GM12878 (cell line): ENCODE results near the gene RAB32. TPM values are rescaled to one million over a fixed set of nuclear protein-coding genes. Genes with fewer than 3 reads are reported as not detected.

Experiments
- ATAC-seq: fragments of 200-7000 bp; cut with Tn5 transposase; 3 replicates; pipeline ENCODE4 v1.9.1; 2020; ENCODE audit warnings: mild to moderate bottlenecking, moderate library complexity
- Bru-seq: library from RNA; stranded (reverse); fragments of 400-500 nt; gene quantifications from one replicate; lab custom pipeline; 2021; lab: Mats Ljungman, UMichigan
- BruChase-seq, 2 experiments: library from RNA; stranded (reverse); fragments of 400-500 nt; gene quantifications; one replicate each; lab custom pipeline; 2021; lab: Mats Ljungman, UMichigan
- BruUV-seq: library from RNA; stranded (reverse); fragments of 400-500 nt; replicated peaks from 2 replicates; lab custom pipeline; 2021; lab: Mats Ljungman, UMichigan
- CTCF ChIA-PET: fragments of 300-600 bp; sonication (Branson Sonifier 250); formaldehyde crosslinking; extraction: SDS; loops from one replicate; lab custom pipeline; 2021; ENCODE audit warnings: inconsistent platforms; lab: Yijun Ruan, JAX
- POLR2A ChIA-PET: fragments of 350-600 bp; formaldehyde crosslinking; extraction: SDS; loops from one replicate; lab custom pipeline; 2021; ENCODE audit warnings: inconsistent platforms; lab: Charles Lee
- RAD21 ChIA-PET: fragments of 300-600 bp; sonication (Branson Sonifier 250); formaldehyde crosslinking; loops from one replicate; lab custom pipeline; 2023; ENCODE audit warnings: antibody characterized with exemption; ENCODE audit not compliant: unreplicated experiment; lab: Charles Lee
- SMC1A ChIA-PET: fragments of 300-600 bp; sonication (Branson Sonifier 250); formaldehyde crosslinking; loops from one replicate; lab custom pipeline; 2023; ENCODE audit not compliant: unreplicated experiment, uncharacterized antibody; lab: Charles Lee
- DNase-seq: peaks from one replicate; pipeline ENCODE4 v3.0.0-alpha.2; 2011; ENCODE audit warnings: low read depth, low spot score
- FAIRE-seq: peaks from 3 replicates; lab custom pipeline; 2011; peaks lifted over from hg19 to GRCh38; lab: Jason Lieb, UNC
- H2AFZ ChIP-seq: 2 replicates; pipeline ENCODE4 v1.6.0; 2011; ENCODE audit warnings: low read depth, low read length, control low read depth; ENCODE audit not compliant: control insufficient read depth
- H3K27ac ChIP-seq: 2 replicates; pipeline ENCODE4 v1.5.1; 2011; ENCODE audit warnings: control low read depth; ENCODE audit not compliant: control insufficient read depth, insufficient read depth
- H3K27me3 ChIP-seq, 2 experiments: replicated peaks in 1 of 2; 2 replicates each; pipeline versions ENCODE4 v1.6.0 to v1.6.1; 2011; ENCODE audit warnings: low read length in 1 of 2; ENCODE audit not compliant: control insufficient read depth in 2 of 2, insufficient read depth in 2 of 2
- H3K36me3 ChIP-seq, 2 experiments: 2 replicates each; pipeline ENCODE4 v1.5.1; 2011; ENCODE audit warnings: low read length in 1 of 2; ENCODE audit not compliant: control insufficient read depth in 2 of 2, insufficient read depth in 2 of 2
- H3K4me1 ChIP-seq: 2 replicates; pipeline ENCODE4 v1.6.1; 2011; ENCODE audit warnings: mild to moderate bottlenecking, low read length, moderate library complexity, mixed read lengths; ENCODE audit not compliant: control insufficient read depth, insufficient read depth
- H3K4me2 ChIP-seq: 2 replicates; pipeline ENCODE4 v1.6.0; 2011; ENCODE audit warnings: control low read depth; ENCODE audit not compliant: control insufficient read depth, insufficient read depth
- H3K4me3 ChIP-seq: fragments of 200-600 bp; sonication (generic); 2 replicates; pipeline ENCODE4 v1.5.1; 2016
- H3K79me2 ChIP-seq: 2 replicates; pipeline ENCODE4 v1.6.0; 2011; ENCODE audit warnings: low read length; ENCODE audit not compliant: control insufficient read depth, insufficient read depth
- H3K9ac ChIP-seq: 2 replicates; pipeline ENCODE4 v1.8.0; 2011; ENCODE audit warnings: low read length, control low read depth, mixed read lengths; ENCODE audit not compliant: control insufficient read depth, insufficient read depth
- H3K9me3 ChIP-seq: replicated peaks from 3 replicates; pipeline ENCODE4 v1.5.1; 2011; ENCODE audit warnings: mild to moderate bottlenecking, low read length; ENCODE audit not compliant: control insufficient read depth, insufficient read depth
- H4K20me1 ChIP-seq: 2 replicates; pipeline ENCODE4 v1.6.0; 2011; ENCODE audit not compliant: control insufficient read depth, insufficient read depth
- FOS ChIP-seq: IDR thresholded peaks from 3 replicates; pipeline ENCODE4 v1.6.1; 2011; ENCODE audit warnings: borderline replicate concordance; ENCODE audit not compliant: insufficient read length; ENCODE audit errors: extremely low read depth
- LARP7 ChIP-seq: fragments of 450-650 bp; IDR thresholded peaks from 2 replicates; pipeline ENCODE4 v1.6.1; 2017; ENCODE audit warnings: mild to moderate bottlenecking
- MTA2 ChIP-seq: fragments of 450-650 bp; IDR thresholded peaks from 2 replicates; pipeline ENCODE4 v1.6.1; 2016; ENCODE audit warnings: low read depth, mild to moderate bottlenecking, moderate library complexity
- RCOR1 ChIP-seq: conservative IDR thresholded peaks from 2 replicates; pipeline ENCODE4 v1.6.1; 2012; ENCODE audit warnings: low read depth, low read length, improper control_type of control experiment
- RFX5 ChIP-seq: IDR thresholded peaks from 2 replicates; pipeline ENCODE4 v1.6.1; 2011; ENCODE audit warnings: low read depth, low read length, improper control_type of control experiment
- SUZ12 ChIP-seq: fragments of 200-600 bp; sonication (generic); IDR thresholded peaks from one replicate; pipeline ENCODE4 v1.6.1; 2018; ENCODE audit warnings: antibody characterized with exemption, mild to moderate bottlenecking; ENCODE audit not compliant: unreplicated experiment
- TCF12 ChIP-seq: IDR thresholded peaks from 2 replicates; pipeline ENCODE4 v1.6.1; 2011; ENCODE audit warnings: low read depth, mild to moderate bottlenecking, low read length
- ZZZ3 ChIP-seq: IDR thresholded peaks from 2 replicates; pipeline ENCODE4 v1.6.1; 2011; ENCODE audit warnings: low read depth; ENCODE audit not compliant: control insufficient read depth, insufficient read length
- WGBS: methylation state at CpG from one replicate; pipeline ENCODE4 v1.1.6; 2016; ENCODE audit warnings: low lambda C conversion rate; ENCODE audit not compliant: insufficient replicate concordance, insufficient coverage; ENCODE audit errors: missing lambda C conversion rate; 5-methylcytosine and 5-hydroxymethylcytosine counted together
- in situ Hi-C: fragments of 300-500 bp; cut with MboI; formaldehyde crosslinking; loops from 9 replicates; pipeline ENCODE4 v1.14.3; 2018; ENCODE audit warnings: mixed read lengths
- intact Hi-C: fragments of 100-400 bp; cut with micrococcal nuclease; formaldehyde crosslinking; loops from one replicate; pipeline ENCODE4 v1.14.2; 2022; ENCODE audit not compliant: unreplicated experiment
- long read RNA-seq, 2 experiments: library from polyadenylated mRNA; unstranded; transcript quantifications; one replicate each; pipeline ENCODE4 v2.0.0, GENCODE V29; 2019 to 2020
- polyA minus RNA-seq, 3 experiments: library from RNA; depleted of rRNA, polyadenylated mRNA; stranded (reverse); fragments of >200 nt; gene quantifications; 2 replicates each; pipeline ENCODE4 v1.2.3, GENCODE V29; 2011
- polyA plus RNA-seq, 11 experiments: library from polyadenylated mRNA; depleted of rRNA in 4 of 11; unstranded in 6 of 11; stranded (reverse) in 5 of 11; fragments of >200 nt; fragmentation: Nextera tagmentation in 4 of 11; fragmentation: Illumina TruSeq in 1 of 11; extraction: Ambion mirVana in 4 of 11; extraction: Trizol in 1 of 11; gene quantifications; 1 replicate in 1 of 11; 2 replicates in 10 of 11; pipeline versions ENCODE4 v1.2.1 to v1.2.3, GENCODE V29; 2011 to 2016; ENCODE audit warnings: inconsistent platforms in 2 of 11, missing spikeins in 2 of 11, low read depth in 1 of 11
- total RNA-seq, 4 experiments: library from RNA; depleted of rRNA in 3 of 4; stranded (reverse); fragments of >200 nt in 3 of 4; fragmentation: Illumina TruSeq in 1 of 4; extraction: Trizol in 1 of 4; gene quantifications; 2 replicates each; pipeline versions ENCODE4 v1.2.1 to v1.2.3, GENCODE V29; 2013 to 2021
- TF ChIP-seq, protein P1 (sequence below): IDR thresholded peaks from 2 replicates; pipeline ENCODE4 v1.6.1; 2011; ENCODE audit warnings: low read depth, low read length, improper control_type of control experiment, borderline replicate concordance
- TF ChIP-seq, protein P2 (sequence below): fragments of 450-650 bp; IDR thresholded peaks from 2 replicates; pipeline ENCODE4 v1.6.1; 2017; ENCODE audit warnings: mild to moderate bottlenecking, moderate library complexity
- TF ChIP-seq, protein P3 (sequence below): IDR thresholded peaks from 2 replicates; pipeline ENCODE4 v1.6.1; 2011; ENCODE audit warnings: borderline replicate concordance, low read depth, mild to moderate bottlenecking, moderate library complexity, low read length; ENCODE audit not compliant: insufficient read depth, poor library complexity, severe bottlenecking

Gene RAB32
- not detected in 2 replicates for total RNA-seq (2013; cell fraction: nucleolus; rRNA removed)
- total RNA-seq (2014; rRNA removed) (not detected in 2 replicates), total RNA-seq (2014; rRNA removed; fragmentation: Illumina TruSeq; extraction: Trizol) (not detected in 2 replicates), total RNA-seq (2021) (not detected in 2 replicates), polyA plus RNA-seq (2011; rRNA removed) (0.39 and 0.50 TPM in 2 replicates), polyA plus RNA-seq (2014; fragmentation: Illumina TruSeq; extraction: Trizol) (not detected in 2 replicates), polyA plus RNA-seq (2014; fragmentation: Nextera tagmentation; extraction: Ambion mirVana) (not detected), polyA plus RNA-seq (2014; rRNA removed) (not detected in 2 replicates), polyA plus RNA-seq (2016; fragmentation: Nextera tagmentation; extraction: Ambion mirVana) (not detected), polyA minus RNA-seq (2011; rRNA and poly(A)+ RNA removed) (0.15 TPM in 1 of 2 replicates, not detected in the other), Bru-seq, nascent RNA (percentile 34 among the genes with signal in this experiment), BruChase-seq, experiment 1, labeled RNA remaining after a 6-hour chase (percentile 23 among the genes with signal in this experiment), BruChase-seq, experiment 2, labeled RNA remaining after a 2-hour chase (percentile 17 among the genes with signal in this experiment)
- 0.31 TPM for polyA plus RNA-seq (2011; ENCODE audit: low read depth)
- polyA plus RNA-seq (2011; cell fraction: cytosol; rRNA removed), result 0.25 and 0.39 TPM in 2 replicates
- polyA plus RNA-seq (2011; cell fraction: nucleus; rRNA removed), result 0.10 and 0.18 TPM in 2 replicates
- 0.60 and 0.76 TPM in 2 replicates for polyA plus RNA-seq (2012)
- not detected in 2 replicates for polyA minus RNA-seq (2011; cell fraction: cytosol; rRNA and poly(A)+ RNA removed)
- polyA minus RNA-seq (2011; cell fraction: nucleus; rRNA and poly(A)+ RNA removed), result 0.24 TPM in 1 of 2 replicates, not detected in the other
- long read RNA-seq, experiment 1, result 0 reads
- long read RNA-seq, experiment 2, result 0 reads

GRCh38 chr6:146543211-146543939, at the start of gene RAB32:
RAB32 (plus strand) TSS chr6:146543833; CDS start chr6:146543872, 39 bp downstream.
- no peaks in the 10 kb centered on the region for H3K4me1 ChIP-seq
- peak within 1 kb of the TSS; percentile 34 for H2AFZ ChIP-seq
- POLR2A ChIA-PET, result no interaction called here
- in situ Hi-C loops, result no loop called here
- no peaks in the 10 kb centered on the region for H3K36me3 ChIP-seq
- H3K4me3 ChIP-seq, result no peak within 1 kb of the TSS; the same call in 1 of the 2 replicates
- FAIRE-seq (no peak), DNase-seq (no peak), ATAC-seq (peak; percentile 97)
- RAD21 ChIA-PET, result no interaction called here
- no peaks in the 10 kb centered on the region for H3K9me3 ChIP-seq
- SMC1A ChIA-PET, result no interaction called here
- H3K27me3 ChIP-seq, result no peaks in the 10 kb centered on the region; a peak in 3 of 4 replicates
- H3K79me2 ChIP-seq, result no peaks in the 10 kb centered on the region
- intact Hi-C loops, result no loop called here
- H4K20me1 ChIP-seq, result no peaks in the 10 kb centered on the region
- CTCF ChIA-PET, result interaction anchor here (0.5 kb wide), 1 partner anchor 157 kb away, joined by 3 read pairs; no protein-coding TSS in a partner anchor
- H3K27ac ChIP-seq, result no peak within 1 kb of the TSS
- no TSS peak for BruUV-seq
- WGBS, result 20% methylated on average over 57 of the region's 86 CpGs
- no peak within 1 kb of the TSS; the same call in 1 of the 2 replicates for H3K9ac ChIP-seq
- H3K4me2 ChIP-seq, result peak within 1 kb of the TSS; percentile 60; the same call in 1 of the 2 replicates
- no peak for TF ChIP-seq ZZZ3
- TF ChIP-seq, protein P1, sequence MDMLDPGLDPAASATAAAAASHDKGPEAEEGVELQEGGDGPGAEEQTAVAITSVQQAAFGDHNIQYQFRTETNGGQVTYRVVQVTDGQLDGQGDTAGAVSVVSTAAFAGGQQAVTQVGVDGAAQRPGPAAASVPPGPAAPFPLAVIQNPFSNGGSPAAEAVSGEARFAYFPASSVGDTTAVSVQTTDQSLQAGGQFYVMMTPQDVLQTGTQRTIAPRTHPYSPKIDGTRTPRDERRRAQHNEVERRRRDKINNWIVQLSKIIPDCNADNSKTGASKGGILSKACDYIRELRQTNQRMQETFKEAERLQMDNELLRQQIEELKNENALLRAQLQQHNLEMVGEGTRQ, result no peak
- TF ChIP-seq, protein P2, sequence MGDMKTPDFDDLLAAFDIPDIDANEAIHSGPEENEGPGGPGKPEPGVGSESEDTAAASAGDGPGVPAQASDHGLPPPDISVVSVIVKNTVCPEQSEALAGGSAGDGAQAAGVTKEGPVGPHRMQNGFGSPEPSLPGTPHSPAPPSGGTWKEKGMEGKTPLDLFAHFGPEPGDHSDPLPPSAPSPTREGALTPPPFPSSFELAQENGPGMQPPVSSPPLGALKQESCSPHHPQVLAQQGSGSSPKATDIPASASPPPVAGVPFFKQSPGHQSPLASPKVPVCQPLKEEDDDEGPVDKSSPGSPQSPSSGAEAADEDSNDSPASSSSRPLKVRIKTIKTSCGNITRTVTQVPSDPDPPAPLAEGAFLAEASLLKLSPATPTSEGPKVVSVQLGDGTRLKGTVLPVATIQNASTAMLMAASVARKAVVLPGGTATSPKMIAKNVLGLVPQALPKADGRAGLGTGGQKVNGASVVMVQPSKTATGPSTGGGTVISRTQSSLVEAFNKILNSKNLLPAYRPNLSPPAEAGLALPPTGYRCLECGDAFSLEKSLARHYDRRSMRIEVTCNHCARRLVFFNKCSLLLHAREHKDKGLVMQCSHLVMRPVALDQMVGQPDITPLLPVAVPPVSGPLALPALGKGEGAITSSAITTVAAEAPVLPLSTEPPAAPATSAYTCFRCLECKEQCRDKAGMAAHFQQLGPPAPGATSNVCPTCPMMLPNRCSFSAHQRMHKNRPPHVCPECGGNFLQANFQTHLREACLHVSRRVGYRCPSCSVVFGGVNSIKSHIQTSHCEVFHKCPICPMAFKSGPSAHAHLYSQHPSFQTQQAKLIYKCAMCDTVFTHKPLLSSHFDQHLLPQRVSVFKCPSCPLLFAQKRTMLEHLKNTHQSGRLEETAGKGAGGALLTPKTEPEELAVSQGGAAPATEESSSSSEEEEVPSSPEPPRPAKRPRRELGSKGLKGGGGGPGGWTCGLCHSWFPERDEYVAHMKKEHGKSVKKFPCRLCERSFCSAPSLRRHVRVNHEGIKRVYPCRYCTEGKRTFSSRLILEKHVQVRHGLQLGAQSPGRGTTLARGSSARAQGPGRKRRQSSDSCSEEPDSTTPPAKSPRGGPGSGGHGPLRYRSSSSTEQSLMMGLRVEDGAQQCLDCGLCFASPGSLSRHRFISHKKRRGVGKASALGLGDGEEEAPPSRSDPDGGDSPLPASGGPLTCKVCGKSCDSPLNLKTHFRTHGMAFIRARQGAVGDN, result no peak
- TF ChIP-seq RCOR1, result no peak
- no peak for TF ChIP-seq LARP7
- 0 out of 2 replicates have a peak, but pooled peaks have one; percentile 23 for TF ChIP-seq TCF12
- no peak for TF ChIP-seq FOS
- TF ChIP-seq SUZ12, result peak; percentile 67
- no peak for TF ChIP-seq MTA2
- no peak for TF ChIP-seq RFX5
- TF ChIP-seq, protein P3, sequence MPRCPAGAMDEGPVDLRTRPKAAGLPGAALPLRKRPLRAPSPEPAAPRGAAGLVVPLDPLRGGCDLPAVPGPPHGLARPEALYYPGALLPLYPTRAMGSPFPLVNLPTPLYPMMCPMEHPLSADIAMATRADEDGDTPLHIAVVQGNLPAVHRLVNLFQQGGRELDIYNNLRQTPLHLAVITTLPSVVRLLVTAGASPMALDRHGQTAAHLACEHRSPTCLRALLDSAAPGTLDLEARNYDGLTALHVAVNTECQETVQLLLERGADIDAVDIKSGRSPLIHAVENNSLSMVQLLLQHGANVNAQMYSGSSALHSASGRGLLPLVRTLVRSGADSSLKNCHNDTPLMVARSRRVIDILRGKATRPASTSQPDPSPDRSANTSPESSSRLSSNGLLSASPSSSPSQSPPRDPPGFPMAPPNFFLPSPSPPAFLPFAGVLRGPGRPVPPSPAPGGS, result no peak
